Body of pancreas (tissue), 4 donors: ENCODE data around the gene HNRNPL.
"Not testable (repeated sequence)": the region's sequence is repeated elsewhere in the genome, so short reads cannot be mapped to it uniquely, and the experiment has no call there.

Source experiments
- POLR2A ChIP-seq, 3 donors: fragments of 450-650 bp; IDR thresholded peaks; one replicate each; pipeline ENCODE4 v1.6.1; 2016; ENCODE audit warnings: antibody characterized with exemption in 3 of 3, mild to moderate bottlenecking in 2 of 3
- TF ChIP-seq, protein P1 (sequence below), 7 experiments: fragments of 450-650 bp in 4 of 7; fragments of 200-600 bp in 3 of 7; sonication (generic) in 3 of 7; IDR thresholded peaks; one replicate each; pipeline ENCODE4 v1.5.1; 2016 to 2019; ENCODE audit warnings: antibody characterized with exemption in 7 of 7

DNA sequence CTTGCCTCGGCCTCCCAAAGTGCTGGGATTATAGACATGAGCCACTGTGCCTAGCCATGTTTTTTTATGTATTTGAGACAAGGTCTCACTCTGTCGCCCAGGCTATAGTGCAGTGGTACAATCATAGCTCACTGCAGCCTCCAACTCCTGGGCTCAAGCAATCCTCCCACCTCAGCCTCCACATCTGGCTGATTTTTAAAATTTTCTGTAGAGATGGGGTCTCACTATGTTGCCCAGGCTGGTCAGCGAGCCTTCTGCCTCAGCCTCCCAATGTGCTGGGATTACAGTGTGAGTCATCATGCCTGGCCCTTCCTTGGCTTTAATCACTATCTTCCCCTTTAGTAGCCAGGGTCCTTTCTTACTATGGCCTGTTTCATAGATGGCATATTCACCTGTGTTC, 34.9 kb upstream of the HNRNPL start:
- TF ChIP-seq, protein P1, sequence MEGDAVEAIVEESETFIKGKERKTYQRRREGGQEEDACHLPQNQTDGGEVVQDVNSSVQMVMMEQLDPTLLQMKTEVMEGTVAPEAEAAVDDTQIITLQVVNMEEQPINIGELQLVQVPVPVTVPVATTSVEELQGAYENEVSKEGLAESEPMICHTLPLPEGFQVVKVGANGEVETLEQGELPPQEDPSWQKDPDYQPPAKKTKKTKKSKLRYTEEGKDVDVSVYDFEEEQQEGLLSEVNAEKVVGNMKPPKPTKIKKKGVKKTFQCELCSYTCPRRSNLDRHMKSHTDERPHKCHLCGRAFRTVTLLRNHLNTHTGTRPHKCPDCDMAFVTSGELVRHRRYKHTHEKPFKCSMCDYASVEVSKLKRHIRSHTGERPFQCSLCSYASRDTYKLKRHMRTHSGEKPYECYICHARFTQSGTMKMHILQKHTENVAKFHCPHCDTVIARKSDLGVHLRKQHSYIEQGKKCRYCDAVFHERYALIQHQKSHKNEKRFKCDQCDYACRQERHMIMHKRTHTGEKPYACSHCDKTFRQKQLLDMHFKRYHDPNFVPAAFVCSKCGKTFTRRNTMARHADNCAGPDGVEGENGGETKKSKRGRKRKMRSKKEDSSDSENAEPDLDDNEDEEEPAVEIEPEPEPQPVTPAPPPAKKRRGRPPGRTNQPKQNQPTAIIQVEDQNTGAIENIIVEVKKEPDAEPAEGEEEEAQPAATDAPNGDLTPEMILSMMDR (IDR thresholded peaks at IDR 0.05) = not testable (repeated sequence)
- not testable (repeated sequence) for TF ChIP-seq POLR2A (IDR thresholded peaks at IDR 0.05)
